Endothelial cell of umbilical vein (primary cell): ENCODE results near the gene FAM131C. TPM values are rescaled to one million over a fixed set of nuclear protein-coding genes. Genes with fewer than 3 reads are reported as not detected.

Experiments used
- BruUV-seq: library from RNA; stranded (reverse); fragments of 400-500 nt; replicated peaks from 2 replicates; lab custom pipeline; 2021; lab: Mats Ljungman, UMichigan
- CTCF ChIA-PET: fragments of 300-600, 350-600 bp; sonication (Branson Sonifier 250); formaldehyde crosslinking; loops from one replicate; lab custom pipeline; 2021; ENCODE audit warnings: antibody characterized with exemption, inconsistent platforms; lab: Charles Lee
- POLR2A ChIA-PET: fragments of 300-600, 350-600 bp; sonication (Branson Sonifier 250); formaldehyde crosslinking; loops from one replicate; lab custom pipeline; 2021; ENCODE audit warnings: antibody characterized with exemption, inconsistent platforms; lab: Charles Lee
- DNase-seq: peaks from one replicate; pipeline ENCODE4 v3.0.0-alpha.2; 2011; ENCODE audit warnings: low read depth, low spot score
- FAIRE-seq: peaks from 2 replicates; lab custom pipeline; 2011; peaks lifted over from hg19 to GRCh38; lab: Jason Lieb, UNC
- H2AFZ ChIP-seq: 2 replicates; pipeline ENCODE4 v1.6.0; 2012; ENCODE audit warnings: low read depth, low read length, control low read depth, inconsistent platforms
- H3K27ac ChIP-seq: 2 replicates; pipeline ENCODE4 v1.5.1; 2011; ENCODE audit warnings: low read depth, mild to moderate bottlenecking, control low read depth, low read length, moderate library complexity; ENCODE audit not compliant: insufficient read depth
- H3K27me3 ChIP-seq, 2 experiments: 2 replicates each; pipeline versions ENCODE4 v1.6.0 to v1.6.1; 2011; ENCODE audit warnings: low read length in 2 of 2, mixed read lengths in 1 of 2; ENCODE audit not compliant: control insufficient read depth in 2 of 2, insufficient read depth in 2 of 2
- H3K36me3 ChIP-seq, 2 experiments: 2 replicates in 1 of 2; 3 replicates in 1 of 2; pipeline ENCODE4 v1.5.1; 2011; ENCODE audit warnings: low read length in 2 of 2, mild to moderate bottlenecking in 1 of 2, moderate library complexity in 1 of 2; ENCODE audit not compliant: control insufficient read depth in 2 of 2, insufficient read depth in 2 of 2; ENCODE audit errors: extremely low read depth in 1 of 2
- H3K4me1 ChIP-seq: 3 replicates; pipeline ENCODE4 v1.5.1; 2011; ENCODE audit warnings: mild to moderate bottlenecking, low read length; ENCODE audit not compliant: control insufficient read depth, insufficient read depth; ENCODE audit errors: extremely low read depth
- H3K4me2 ChIP-seq: 2 replicates; pipeline ENCODE4 v1.6.1; 2011; ENCODE audit warnings: low read length, control low read depth, mixed read lengths; ENCODE audit not compliant: insufficient read depth
- H3K4me3 ChIP-seq, 3 experiments: fragments of 200-600 bp in 1 of 3; sonication (generic), shearing (Covaris generic) in 1 of 3; replicated peaks in 1 of 3; 2 replicates each; pipeline ENCODE4 v1.5.1; 2011 to 2016; ENCODE audit warnings: control low read depth in 3 of 3, low read length in 3 of 3, mild to moderate bottlenecking in 2 of 3, inconsistent platforms in 1 of 3, low read depth in 1 of 3, moderate library complexity in 1 of 3; ENCODE audit not compliant: insufficient read depth in 1 of 3
- H3K79me2 ChIP-seq: 2 replicates; pipeline ENCODE4 v1.6.0; 2012; ENCODE audit warnings: low read length, inconsistent platforms; ENCODE audit not compliant: control insufficient read depth, insufficient read depth
- H3K9ac ChIP-seq: replicated peaks from 2 replicates; pipeline ENCODE3; 2011; ENCODE audit warnings: low read length, control low read depth; ENCODE audit not compliant: insufficient read depth; ENCODE audit errors: extremely low read depth
- H3K9me1 ChIP-seq: replicated peaks from 3 replicates; pipeline ENCODE4 v1.6.0; 2011; ENCODE audit warnings: mild to moderate bottlenecking, low read length; ENCODE audit not compliant: control insufficient read depth, insufficient read depth; ENCODE audit errors: extremely low read depth
- H3K9me3 ChIP-seq: replicated peaks from 2 replicates; pipeline ENCODE4 v1.5.1; 2012; ENCODE audit warnings: low read length, inconsistent platforms; ENCODE audit not compliant: control insufficient read depth, insufficient read depth
- H4K20me1 ChIP-seq: replicated peaks from 2 replicates; pipeline ENCODE3; 2011; ENCODE audit warnings: mild to moderate bottlenecking, low read length; ENCODE audit not compliant: control insufficient read depth, insufficient read depth; ENCODE audit errors: extremely low read depth
- EZH2 ChIP-seq: IDR thresholded peaks from 2 replicates; pipeline ENCODE4 v1.6.1; 2012; ENCODE audit warnings: borderline replicate concordance, low read depth, mild to moderate bottlenecking, moderate library complexity, low read length, inconsistent platforms; ENCODE audit not compliant: severe bottlenecking
- FOS ChIP-seq: IDR thresholded peaks from 2 replicates; pipeline ENCODE4 v1.6.1; 2011; ENCODE audit warnings: mild to moderate bottlenecking, low read length, moderate library complexity, borderline replicate concordance; ENCODE audit not compliant: insufficient read depth
- GATA2 ChIP-seq: IDR thresholded peaks from 2 replicates; pipeline ENCODE4 v1.7.0; 2011; ENCODE audit warnings: low read depth, mild to moderate bottlenecking, moderate library complexity, mixed read lengths, low read length; ENCODE audit not compliant: insufficient read length, insufficient read depth
- JUN ChIP-seq: IDR thresholded peaks from 2 replicates; pipeline ENCODE4 v1.6.1; 2011; ENCODE audit warnings: borderline replicate concordance, low read depth; ENCODE audit not compliant: insufficient read length, insufficient read depth
- MAX ChIP-seq: IDR thresholded peaks from 2 replicates; pipeline ENCODE4 v1.6.1; 2011; ENCODE audit not compliant: insufficient read depth, insufficient read length
- MYC ChIP-seq: IDR thresholded peaks from one replicate; pipeline ENCODE4 v1.6.1; 2011; ENCODE audit warnings: mild to moderate bottlenecking, low read depth, low read length
- POLR2A ChIP-seq: IDR thresholded peaks from 2 replicates; pipeline ENCODE4 v1.6.1; 2012; ENCODE audit warnings: low read depth, mild to moderate bottlenecking, control low read depth, low read length
- POLR2AphosphoS5 ChIP-seq: IDR thresholded peaks from 2 replicates; pipeline ENCODE4 v1.6.1; 2012; ENCODE audit warnings: low read depth, mild to moderate bottlenecking, control low read depth, low read length, moderate library complexity; ENCODE audit not compliant: insufficient read depth
- dilution Hi-C: fragments of 300-500 bp; cut with MboI; formaldehyde crosslinking; loops from one replicate; pipeline ENCODE4 v1.15.0; 2019; ENCODE audit warnings: low sequenced_read_pairs; ENCODE audit not compliant: extremely low pct_ligation_motif_present
- intact Hi-C: fragments of 100-400 bp; cut with micrococcal nuclease; formaldehyde crosslinking; loops from one replicate; pipeline ENCODE4 v1.10.0; 2022
- polyA plus RNA-seq, 4 experiments: library from polyadenylated mRNA; depleted of rRNA in 3 of 4; stranded (reverse) in 3 of 4; unstranded in 1 of 4; fragments of >200 nt; gene quantifications; 2 replicates each; pipeline versions ENCODE4 v1.2.1 to v1.2.3, GENCODE V29; 2011 to 2012; ENCODE audit warnings: missing spikeins in 1 of 4
- total RNA-seq: library from RNA; stranded (reverse); gene quantifications from 2 replicates; pipeline ENCODE4 v1.2.3, GENCODE V29; 2021
- TF ChIP-seq, protein P1 (sequence below), 2 donors: IDR thresholded peaks; 1 replicate in 1 of 2; 2 replicates in 1 of 2; pipeline ENCODE4 v1.5.1; 2011; ENCODE audit warnings: low read length in 2 of 2, mild to moderate bottlenecking in 2 of 2, moderate library complexity in 2 of 2, control low read depth in 1 of 2, inconsistent platforms in 1 of 2, low read depth in 1 of 2; ENCODE audit not compliant: insufficient read depth in 1 of 2; ENCODE audit errors: extremely low read depth in 1 of 2

Gene FAM131C
- total and polyA plus RNA-seq, 2 donors (not counting 3 experiments of a cell fraction or from before 2014, with no cell fraction given) = 0.23 TPM; not detected in 1

- no peak for TF ChIP-seq EZH2
- TF ChIP-seq JUN = no peak
- TF ChIP-seq MAX = no peak
- TF ChIP-seq, protein P1, sequence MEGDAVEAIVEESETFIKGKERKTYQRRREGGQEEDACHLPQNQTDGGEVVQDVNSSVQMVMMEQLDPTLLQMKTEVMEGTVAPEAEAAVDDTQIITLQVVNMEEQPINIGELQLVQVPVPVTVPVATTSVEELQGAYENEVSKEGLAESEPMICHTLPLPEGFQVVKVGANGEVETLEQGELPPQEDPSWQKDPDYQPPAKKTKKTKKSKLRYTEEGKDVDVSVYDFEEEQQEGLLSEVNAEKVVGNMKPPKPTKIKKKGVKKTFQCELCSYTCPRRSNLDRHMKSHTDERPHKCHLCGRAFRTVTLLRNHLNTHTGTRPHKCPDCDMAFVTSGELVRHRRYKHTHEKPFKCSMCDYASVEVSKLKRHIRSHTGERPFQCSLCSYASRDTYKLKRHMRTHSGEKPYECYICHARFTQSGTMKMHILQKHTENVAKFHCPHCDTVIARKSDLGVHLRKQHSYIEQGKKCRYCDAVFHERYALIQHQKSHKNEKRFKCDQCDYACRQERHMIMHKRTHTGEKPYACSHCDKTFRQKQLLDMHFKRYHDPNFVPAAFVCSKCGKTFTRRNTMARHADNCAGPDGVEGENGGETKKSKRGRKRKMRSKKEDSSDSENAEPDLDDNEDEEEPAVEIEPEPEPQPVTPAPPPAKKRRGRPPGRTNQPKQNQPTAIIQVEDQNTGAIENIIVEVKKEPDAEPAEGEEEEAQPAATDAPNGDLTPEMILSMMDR (IDR thresholded peaks at IDR 0.05; ENCODE audit: extremely low read depth in 1 of 2, insufficient read depth in 1 of 2, low read depth in 1 of 2, low read length in 2 of 2) = no peak
- no peak for TF ChIP-seq POLR2A
- TF ChIP-seq POLR2AphosphoS5 = no peak
- no peak for TF ChIP-seq FOS
- TF ChIP-seq MYC = no peak
- no peak for TF ChIP-seq GATA2
- Histone ChIP-seq H3K9me1 (no peaks in the 10 kb centered on the region), H3K9me3 (no peaks in the 10 kb centered on the region), H3K27ac (no peak overlapping the region), H3K36me3 (no peaks in the 10 kb centered on the region), H2AFZ (no peak overlapping the region), H3K4me2 (no peak overlapping the region), H3K79me2 (no peaks in the 10 kb centered on the region), H4K20me1 (no peaks in the 10 kb centered on the region), H3K9ac (no peak overlapping the region), H3K4me3 (no peak overlapping the region), H3K4me1 (no peaks in the 10 kb centered on the region), H3K27me3 (no peaks in the 10 kb centered on the region)
- no TSS peak for BruUV-seq
- CTCF ChIA-PET = interaction anchor here (1.0 to 13.2 kb wide), 41 partner anchors 8 to 283 kb away, joined by 3 to 353 read pairs (median 6); partner anchors contain the start of genes EPHA2, FAM131C and FBXO42
- intact Hi-C loops = loop anchor here (1.0 to 2.0 kb wide), 3 partner anchors 63 to 106 kb away; partner anchors contain the start of gene EPHA2
- FAIRE-seq (no peak), DNase-seq (no peak)
- dilution Hi-C loops = no loop called here
- POLR2A ChIA-PET = interaction anchor here (1.1 kb wide), 1 partner anchor 70 kb away, joined by 3 read pairs; no protein-coding TSS in a partner anchor
Measured at GRCh38 chr1:16081636-16082035, 8.2 kb upstream of the FAM131C start.
